ENCODE data around the gene MORN1. TPM values are rescaled to one million over a fixed set of nuclear protein-coding genes. Genes with fewer than 3 reads are reported as not detected.

The MORN1 gene
- total RNA-seq, 1 donor from 2014 or later: 35.3 TPM

- no peak overlapping the region for H3K27ac Mint-ChIP-seq
- H3K27me3 Mint-ChIP-seq: no peaks in the 10 kb centered on the region
- peaks cover 2% of the 10 kb centered on the region for H3K4me1 Mint-ChIP-seq (ENCODE audit: low read depth)
- no peaks in the 10 kb centered on the region for H3K36me3 Mint-ChIP-seq (ENCODE audit: insufficient read depth)
- H3K4me3 Mint-ChIP-seq (ENCODE audit: low read depth): no peak overlapping the region
- no peaks in the 10 kb centered on the region for H3K9me3 Mint-ChIP-seq (ENCODE audit: low read depth)
- no peak for TF ChIP-seq CTCF (IDR thresholded peaks at IDR 0.05; ENCODE audit: unreplicated experiment)
- DNase-seq (ENCODE audit: low spot score, unreplicated experiment): no peak
Measured at GRCh38 chr1:2287649-2288048, 103.7 kb downstream of the MORN1 start.

- no peak for DNase-seq (ENCODE audit: low spot score, unreplicated experiment)
- no peaks in the 10 kb centered on the region for H3K27me3 Mint-ChIP-seq
- no peak overlapping the region for H3K27ac Mint-ChIP-seq
- no peak overlapping the region for H3K4me3 Mint-ChIP-seq (ENCODE audit: low read depth)
- no peak for TF ChIP-seq CTCF (IDR thresholded peaks at IDR 0.05; ENCODE audit: unreplicated experiment)
- no peaks in the 10 kb centered on the region for H3K9me3 Mint-ChIP-seq (ENCODE audit: low read depth)
- H3K4me1 Mint-ChIP-seq (ENCODE audit: low read depth): peaks cover 2% of the 10 kb centered on the region
- H3K36me3 Mint-ChIP-seq (ENCODE audit: insufficient read depth): no peaks in the 10 kb centered on the region
Measured at GRCh38 chr1:2286923-2287322, 104.4 kb downstream of the MORN1 start.

GRCh38 chr1:2284932-2285331 lies 106.4 kb downstream of the MORN1 start:
- Mint-ChIP-seq H3K27ac (peak overlapping the region; percentile 73), H3K4me1 (ENCODE audit: low read depth) (peaks cover 2% of the 10 kb centered on the region), H3K36me3 (ENCODE audit: insufficient read depth) (no peaks in the 10 kb centered on the region), H3K27me3 (no peaks in the 10 kb centered on the region), H3K4me3 (ENCODE audit: low read depth) (no peak overlapping the region), H3K9me3 (ENCODE audit: low read depth) (no peaks in the 10 kb centered on the region)
- no peak for TF ChIP-seq CTCF (IDR thresholded peaks at IDR 0.05; ENCODE audit: unreplicated experiment)
- no peak for DNase-seq (ENCODE audit: low spot score, unreplicated experiment)

GRCh38 chr1:2283991-2284895 lies 107.1 kb downstream of the MORN1 start:
- H3K27ac Mint-ChIP-seq: peak overlapping the region; percentile 89
- peaks cover 3% of the 10 kb centered on the region for H3K36me3 Mint-ChIP-seq (ENCODE audit: insufficient read depth)
- no peak for DNase-seq (ENCODE audit: low spot score, unreplicated experiment)
- no peak for TF ChIP-seq CTCF (IDR thresholded peaks at IDR 0.05; ENCODE audit: unreplicated experiment)
- H3K4me3 Mint-ChIP-seq (ENCODE audit: low read depth): no peak overlapping the region
- H3K27me3 Mint-ChIP-seq: no peaks in the 10 kb centered on the region
- no peaks in the 10 kb centered on the region for H3K9me3 Mint-ChIP-seq (ENCODE audit: low read depth)
- H3K4me1 Mint-ChIP-seq (ENCODE audit: low read depth): peaks cover 8% of the 10 kb centered on the region

- no peak overlapping the region for H3K27ac Mint-ChIP-seq
Measured at GRCh38 chr1:2283371-2283990, 107.9 kb downstream of the MORN1 start.

More at GRCh38 chr1:2283371-2283990, 107.9 kb downstream of the MORN1 start:
- DNase-seq (ENCODE audit: low spot score, unreplicated experiment): no peak
- Mint-ChIP-seq H3K36me3 (ENCODE audit: insufficient read depth) (peaks cover 3% of the 10 kb centered on the region), H3K4me1 (ENCODE audit: low read depth) (peaks cover 11% of the 10 kb centered on the region), H3K27me3 (no peaks in the 10 kb centered on the region), H3K9me3 (ENCODE audit: low read depth) (no peaks in the 10 kb centered on the region), H3K4me3 (ENCODE audit: low read depth) (no peak overlapping the region)
- TF ChIP-seq CTCF (IDR thresholded peaks at IDR 0.05; ENCODE audit: unreplicated experiment): no peak
